ENCODE measurements around the gene CHRM2. TPM values are rescaled to one million over a fixed set of nuclear protein-coding genes. Genes with fewer than 3 reads are reported as not detected.

CHRM2 gene
- total RNA-seq, 2 experiments from 2014 or later, result not detected

GRCh38 chr7:137006293-137006692 is 137.8 kb downstream of the CHRM2 start:
- TF ChIP-seq, protein P1, sequence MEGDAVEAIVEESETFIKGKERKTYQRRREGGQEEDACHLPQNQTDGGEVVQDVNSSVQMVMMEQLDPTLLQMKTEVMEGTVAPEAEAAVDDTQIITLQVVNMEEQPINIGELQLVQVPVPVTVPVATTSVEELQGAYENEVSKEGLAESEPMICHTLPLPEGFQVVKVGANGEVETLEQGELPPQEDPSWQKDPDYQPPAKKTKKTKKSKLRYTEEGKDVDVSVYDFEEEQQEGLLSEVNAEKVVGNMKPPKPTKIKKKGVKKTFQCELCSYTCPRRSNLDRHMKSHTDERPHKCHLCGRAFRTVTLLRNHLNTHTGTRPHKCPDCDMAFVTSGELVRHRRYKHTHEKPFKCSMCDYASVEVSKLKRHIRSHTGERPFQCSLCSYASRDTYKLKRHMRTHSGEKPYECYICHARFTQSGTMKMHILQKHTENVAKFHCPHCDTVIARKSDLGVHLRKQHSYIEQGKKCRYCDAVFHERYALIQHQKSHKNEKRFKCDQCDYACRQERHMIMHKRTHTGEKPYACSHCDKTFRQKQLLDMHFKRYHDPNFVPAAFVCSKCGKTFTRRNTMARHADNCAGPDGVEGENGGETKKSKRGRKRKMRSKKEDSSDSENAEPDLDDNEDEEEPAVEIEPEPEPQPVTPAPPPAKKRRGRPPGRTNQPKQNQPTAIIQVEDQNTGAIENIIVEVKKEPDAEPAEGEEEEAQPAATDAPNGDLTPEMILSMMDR (conservative IDR thresholded peaks at IDR 0.05; ENCODE audit: low read length), result no peak
- TF ChIP-seq EZH2phosphoT487 (IDR thresholded peaks at IDR 0.05; ENCODE audit: borderline replicate concordance, low read depth, low read length), result no peak
- no peaks in the 10 kb centered on the region for H3K9me3 ChIP-seq (ENCODE audit: low read length)
- CTCF ChIA-PET (ENCODE audit: unreplicated experiment), result no interaction called here
- no peak overlapping the region for H3K4me3 ChIP-seq (ENCODE audit: low read depth, low read length, poor library complexity, severe bottlenecking)
- H2AFZ ChIP-seq (ENCODE audit: low read length), result no peak overlapping the region
- POLR2A ChIA-PET, result no interaction called here
- no peaks in the 10 kb centered on the region for H3K79me2 ChIP-seq (ENCODE audit: insufficient read depth, low read depth, low read length)
- peaks cover 4% of the 10 kb centered on the region; the same call in 1 of the 2 replicates for H3K9me2 ChIP-seq (ENCODE audit: insufficient read depth, low read length)
- H3K36me3 ChIP-seq (ENCODE audit: insufficient read depth, low read length), result no peaks in the 10 kb centered on the region
- H3K27ac ChIP-seq (ENCODE audit: low read depth, low read length, poor library complexity, severe bottlenecking), result no peak overlapping the region
- DNase-seq (ENCODE audit: low spot score), result no peak
- intact Hi-C loops (cut with micrococcal nuclease; ENCODE audit: unreplicated experiment), result no loop called here
- BruUV-seq (replicated peaks), result no TSS peak
- no peaks in the 10 kb centered on the region for H3K4me1 ChIP-seq (ENCODE audit: insufficient read depth, low read length, poor library complexity, severe bottlenecking)
- no peak overlapping the region for H3K4me2 ChIP-seq (ENCODE audit: low read length)
- H4K20me1 ChIP-seq (ENCODE audit: insufficient read depth, low read length), result no peaks in the 10 kb centered on the region

- TF ChIP-seq, protein P1 (conservative IDR thresholded peaks at IDR 0.05; ENCODE audit: low read length), result no peak
- no peak for TF ChIP-seq EZH2phosphoT487 (IDR thresholded peaks at IDR 0.05; ENCODE audit: borderline replicate concordance, low read depth, low read length)
- intact Hi-C loops (cut with micrococcal nuclease; ENCODE audit: unreplicated experiment), result no loop called here
- Histone ChIP-seq H3K9me2 (ENCODE audit: insufficient read depth, low read length) (peaks cover 1% of the 10 kb centered on the region; the same call in 1 of the 2 replicates), H4K20me1 (ENCODE audit: insufficient read depth, low read length) (no peaks in the 10 kb centered on the region), H3K4me1 (ENCODE audit: insufficient read depth, low read length, poor library complexity, severe bottlenecking) (no peaks in the 10 kb centered on the region), H2AFZ (ENCODE audit: low read length) (no peak overlapping the region), H3K4me3 (ENCODE audit: low read depth, low read length, poor library complexity, severe bottlenecking) (no peak overlapping the region), H3K27ac (ENCODE audit: low read depth, low read length, poor library complexity, severe bottlenecking) (no peak overlapping the region), H3K9me3 (ENCODE audit: low read length) (no peaks in the 10 kb centered on the region), H3K4me2 (ENCODE audit: low read length) (no peak overlapping the region), H3K36me3 (ENCODE audit: insufficient read depth, low read length) (no peaks in the 10 kb centered on the region), H3K79me2 (ENCODE audit: insufficient read depth, low read depth, low read length) (no peaks in the 10 kb centered on the region)
- DNase-seq (ENCODE audit: low spot score), result no peak
- CTCF ChIA-PET (ENCODE audit: unreplicated experiment), result no interaction called here
- BruUV-seq (replicated peaks), result no TSS peak
- POLR2A ChIA-PET, result no interaction called here
These were observed 138.7 kb downstream of the CHRM2 start for GRCh38 chr7:137007001-137007694.

DNA sequence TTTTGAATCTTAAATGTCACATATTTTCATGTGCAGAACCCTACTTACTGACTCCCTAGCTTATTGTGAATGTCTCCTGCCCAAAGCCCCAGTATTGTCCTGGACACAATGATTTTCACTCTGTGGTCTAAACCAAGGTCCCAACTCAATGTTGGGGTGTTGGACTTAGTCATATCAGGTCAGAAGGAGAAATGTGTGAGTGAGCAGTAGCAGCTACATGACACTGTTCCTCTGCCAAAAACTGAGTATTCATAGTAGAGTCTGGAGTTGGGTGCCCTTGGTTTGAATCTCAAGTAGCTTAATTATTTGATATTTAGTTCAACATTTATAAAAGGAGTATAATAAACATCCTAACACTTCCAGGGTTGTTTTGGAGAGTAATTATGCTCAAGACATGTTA is 141.0 kb downstream of the CHRM2 start:
- Histone ChIP-seq H3K36me3 (ENCODE audit: insufficient read depth, low read length) (no peaks in the 10 kb centered on the region), H3K27ac (ENCODE audit: low read depth, low read length, poor library complexity, severe bottlenecking) (no peak overlapping the region), H4K20me1 (ENCODE audit: insufficient read depth, low read length) (no peaks in the 10 kb centered on the region), H3K79me2 (ENCODE audit: insufficient read depth, low read depth, low read length) (no peaks in the 10 kb centered on the region), H3K4me1 (ENCODE audit: insufficient read depth, low read length, poor library complexity, severe bottlenecking) (no peaks in the 10 kb centered on the region), H2AFZ (ENCODE audit: low read length) (no peak overlapping the region), H3K4me2 (ENCODE audit: low read length) (no peak overlapping the region), H3K9me3 (ENCODE audit: low read length) (no peaks in the 10 kb centered on the region), H3K9me2 (ENCODE audit: insufficient read depth, low read length) (no peaks in the 10 kb centered on the region), H3K4me3 (ENCODE audit: low read depth, low read length, poor library complexity, severe bottlenecking) (no peak overlapping the region)
- POLR2A ChIA-PET, result no interaction called here
- BruUV-seq (replicated peaks), result no TSS peak
- CTCF ChIA-PET (ENCODE audit: unreplicated experiment), result no interaction called here
- TF ChIP-seq EZH2phosphoT487 (IDR thresholded peaks at IDR 0.05; ENCODE audit: borderline replicate concordance, low read depth, low read length), result no peak
- TF ChIP-seq, protein P1 (conservative IDR thresholded peaks at IDR 0.05; ENCODE audit: low read length), result no peak
- intact Hi-C loops (cut with micrococcal nuclease; ENCODE audit: unreplicated experiment), result no loop called here
- DNase-seq (ENCODE audit: low spot score), result no peak
